Liver (tissue), 9 donors: ENCODE measurements around the gene TGFBI. TPM values are rescaled to one million over a fixed set of nuclear protein-coding genes. Genes with fewer than 3 reads are reported as not detected.

ENCODE experiments used
- DNase-seq: peaks from one replicate; pipeline ENCODE4 v3.0.0-alpha.2; 2017; ENCODE audit warnings: low spot score
- H3K27ac ChIP-seq, 2 donors: one replicate each; pipeline ENCODE4 v1.7.0; 2013; ENCODE audit warnings: inconsistent platforms in 2 of 2, low read length in 2 of 2, control low read depth in 1 of 2, low read depth in 1 of 2, mild to moderate bottlenecking in 1 of 2
- H3K27me3 ChIP-seq, 4 donors: one replicate each; pipeline versions ENCODE4 v1.6.1 to v1.7.0; 2013; ENCODE audit warnings: low read length in 3 of 4, inconsistent platforms in 1 of 4, mild to moderate bottlenecking in 1 of 4, moderate library complexity in 1 of 4; ENCODE audit not compliant: control insufficient read depth in 4 of 4, insufficient read depth in 4 of 4
- H3K36me3 ChIP-seq, 4 donors: one replicate each; pipeline versions ENCODE4 v1.6.1 to v1.7.0; 2013; ENCODE audit warnings: low read length in 3 of 4, mild to moderate bottlenecking in 3 of 4, low read depth in 1 of 4, moderate library complexity in 1 of 4; ENCODE audit not compliant: control insufficient read depth in 4 of 4, insufficient read depth in 3 of 4
- H3K4me1 ChIP-seq, 4 donors: one replicate each; pipeline versions ENCODE4 v1.6.1 to v1.7.0; 2013; ENCODE audit warnings: low read length in 3 of 4, mild to moderate bottlenecking in 3 of 4, moderate library complexity in 1 of 4; ENCODE audit not compliant: control insufficient read depth in 4 of 4, insufficient read depth in 4 of 4
- H3K4me3 ChIP-seq, 3 donors: one replicate each; pipeline versions ENCODE4 v1.6.1 to v1.7.0; 2013; ENCODE audit warnings: low read length in 3 of 3, control low read depth in 1 of 3, low read depth in 1 of 3, mild to moderate bottlenecking in 1 of 3
- H3K9ac ChIP-seq, 2 donors: one replicate each; pipeline ENCODE4 v1.7.0; 2013; ENCODE audit warnings: low read length in 2 of 2, mild to moderate bottlenecking in 2 of 2, moderate library complexity in 2 of 2, control low read depth in 1 of 2, low read depth in 1 of 2
- H3K9me3 ChIP-seq, 4 donors: one replicate each; pipeline versions ENCODE4 v1.6.1 to v1.7.0; 2013; ENCODE audit warnings: low read length in 3 of 4; ENCODE audit not compliant: control insufficient read depth in 4 of 4
- ATF3 ChIP-seq: IDR thresholded peaks from 2 replicates; pipeline ENCODE4 v1.6.1; 2016; ENCODE audit warnings: antibody characterized with exemption
- CTCF ChIP-seq: fragments of 150-350 bp; IDR thresholded peaks from 2 replicates; pipeline ENCODE4 v1.5.1; 2017; ENCODE audit warnings: improper control_type of control experiment, low read depth, low read length; ENCODE audit not compliant: missing input control
- EGR1 ChIP-seq, 2 donors: IDR thresholded peaks; 2 replicates each; pipeline ENCODE4 v1.6.1; 2016 to 2018; ENCODE audit warnings: antibody characterized with exemption in 2 of 2, low read depth in 2 of 2
- FOXA1 ChIP-seq: IDR thresholded peaks from 2 replicates; pipeline ENCODE4 v1.6.1; 2016; ENCODE audit warnings: antibody characterized with exemption
- FOXA2 ChIP-seq: IDR thresholded peaks from 2 replicates; pipeline ENCODE4 v1.6.1; 2016; ENCODE audit warnings: antibody characterized with exemption
- GABPA ChIP-seq, 2 donors: IDR thresholded peaks in 1 of 2; conservative IDR thresholded peaks in 1 of 2; 2 replicates each; pipeline ENCODE4 v1.6.1; 2016; ENCODE audit warnings: antibody characterized with exemption in 2 of 2, mild to moderate bottlenecking in 1 of 2, moderate library complexity in 1 of 2
- HNF4A ChIP-seq, 2 donors: conservative IDR thresholded peaks; 2 replicates each; pipeline ENCODE4 v1.6.1; 2016; ENCODE audit warnings: antibody characterized with exemption in 2 of 2, mild to moderate bottlenecking in 2 of 2
- HNF4G ChIP-seq: IDR thresholded peaks from 2 replicates; pipeline ENCODE4 v1.6.1; 2016; ENCODE audit warnings: antibody characterized with exemption
- JUND ChIP-seq, 2 donors: IDR thresholded peaks; 2 replicates each; pipeline ENCODE4 v1.6.1; 2016; ENCODE audit warnings: antibody characterized with exemption in 2 of 2
- MAX ChIP-seq: IDR thresholded peaks from 2 replicates; pipeline ENCODE4 v1.6.1; 2016; ENCODE audit warnings: antibody characterized with exemption
- RAD21 ChIP-seq, 2 donors: IDR thresholded peaks; 2 replicates each; pipeline ENCODE4 v1.6.1; 2016; ENCODE audit warnings: antibody characterized with exemption in 2 of 2, mild to moderate bottlenecking in 2 of 2
- REST ChIP-seq: IDR thresholded peaks from 2 replicates; pipeline ENCODE4 v1.6.1; 2016; ENCODE audit warnings: antibody characterized with exemption, mild to moderate bottlenecking
- RXRA ChIP-seq, 2 donors: IDR thresholded peaks; 2 replicates each; pipeline ENCODE4 v1.6.1; 2017 to 2018; ENCODE audit warnings: antibody characterized with exemption in 2 of 2, mild to moderate bottlenecking in 1 of 2
- SP1 ChIP-seq: IDR thresholded peaks from 2 replicates; pipeline ENCODE4 v1.6.1; 2018; ENCODE audit warnings: antibody characterized with exemption, mild to moderate bottlenecking
- TAF1 ChIP-seq: conservative IDR thresholded peaks from 2 replicates; pipeline ENCODE4 v1.6.1; 2016; ENCODE audit warnings: antibody characterized with exemption, mild to moderate bottlenecking
- ZBTB33 ChIP-seq: IDR thresholded peaks from 2 replicates; pipeline ENCODE4 v1.6.1; 2016; ENCODE audit warnings: antibody characterized with exemption
- WGBS: extraction: QIAGEN DNeasy Blood & Tissue Kit; methylation state at CpG from one replicate; pipeline ENCODE4 v1.1.7; 2013; 5-methylcytosine and 5-hydroxymethylcytosine counted together
- polyA plus RNA-seq, 2 donors: library from polyadenylated mRNA; stranded (reverse) in 1 of 2; unstranded in 1 of 2; fragments of 200-250 nt in 1 of 2; fragments of >200 nt in 1 of 2; fragmentation: Nextera tagmentation in 1 of 2; extraction: Ambion mirVana in 1 of 2; gene quantifications; one replicate each; pipeline versions ENCODE4 v1.2.1 to v1.2.3, GENCODE V29; 2013 to 2015
- total RNA-seq, 2 donors: library from RNA; depleted of rRNA; stranded (reverse); fragments of >200 nt; gene quantifications; one replicate each; pipeline ENCODE4 v1.2.3, GENCODE V29; 2014
- donor health status: healthy.
- donor health status: healthy.
- donor health status: healthy.
- donor health status: healthy.
- donor health status: healthy.

TGFBI gene
- total and polyA plus RNA-seq, 4 donors: 33.7 to 144 (median 44.1) TPM

GRCh38 chr5:136012041-136012804 is 16.6 kb upstream of the TGFBI start:
- no peak for DNase-seq
- Histone ChIP-seq H3K4me1 (peaks cover 0 to 6% (median 3%) of the 10 kb centered on the region in 4 donors), H3K4me3 (no peak overlapping the region), H3K27me3 (no peaks in the 10 kb centered on the region), H3K36me3 (no peaks in the 10 kb centered on the region), H3K9ac (no peak overlapping the region), H3K27ac (peak overlapping the region in 1 of 2 donors; percentile 26), H3K9me3 (no peaks in the 10 kb centered on the region)
- WGBS: 39% methylated on average over 3 of the region's 3 CpGs
- TF ChIP-seq EGR1 (IDR thresholded peaks at IDR 0.05; ENCODE audit: low read depth in 2 of 2) (no peak), CTCF (no peak), JUND (IDR thresholded peaks at IDR 0.05) (no peak), FOXA1 (no peak), HNF4A (conservative IDR thresholded peaks at IDR 0.05) (no peak), GABPA (IDR thresholded peaks at IDR 0.05 in 1 of 2, conservative IDR thresholded peaks at IDR 0.05 in 1 of 2) (no peak)

- peaks cover 0 to 13% (median 8%) of the 10 kb centered on the region in 4 donors for H3K4me1 ChIP-seq
- no peak for DNase-seq
- H3K27me3 ChIP-seq: no peaks in the 10 kb centered on the region
- H3K36me3 ChIP-seq: no peaks in the 10 kb centered on the region
- no peak overlapping the region for H3K4me3 ChIP-seq
- TF ChIP-seq FOXA2: no peak
- TF ChIP-seq ATF3: no peak
- TF ChIP-seq EGR1 (IDR thresholded peaks at IDR 0.05; ENCODE audit: low read depth in 2 of 2): no peak
- no peak for TF ChIP-seq SP1
- no peak for TF ChIP-seq MAX
- TF ChIP-seq HNF4G: no peak
- no peak for TF ChIP-seq RAD21 (IDR thresholded peaks at IDR 0.05)
- no peak for TF ChIP-seq GABPA (IDR thresholded peaks at IDR 0.05 in 1 of 2, conservative IDR thresholded peaks at IDR 0.05 in 1 of 2)
- no peak for TF ChIP-seq RXRA (IDR thresholded peaks at IDR 0.05)
- TF ChIP-seq JUND (IDR thresholded peaks at IDR 0.05): no peak
- no peak for TF ChIP-seq HNF4A (conservative IDR thresholded peaks at IDR 0.05)
- no peak overlapping the region for H3K9ac ChIP-seq
- H3K27ac ChIP-seq: no peak overlapping the region
- no peaks in the 10 kb centered on the region for H3K9me3 ChIP-seq
- WGBS: 92% methylated on average over 2 of the region's 2 CpGs
Observed at GRCh38 chr5:136013559-136013958, 15.2 kb upstream of the TGFBI start.

- DNase-seq: no peak
- H3K36me3 ChIP-seq: no peaks in the 10 kb centered on the region
- no peak overlapping the region for H3K9ac ChIP-seq
- no peak overlapping the region for H3K4me3 ChIP-seq
- H3K27ac ChIP-seq: no peak overlapping the region
- H3K27me3 ChIP-seq: no peaks in the 10 kb centered on the region
- H3K9me3 ChIP-seq: no peaks in the 10 kb centered on the region
- peaks cover 0 to 21% (median 14%) of the 10 kb centered on the region in 4 donors for H3K4me1 ChIP-seq
- 84% methylated on average over 7 of the region's 7 CpGs for WGBS
- TF ChIP-seq RAD21 (IDR thresholded peaks at IDR 0.05): no peak
- TF ChIP-seq RXRA (IDR thresholded peaks at IDR 0.05): no peak
- no peak for TF ChIP-seq MAX
- TF ChIP-seq HNF4G: no peak
- no peak for TF ChIP-seq REST
- TF ChIP-seq HNF4A (conservative IDR thresholded peaks at IDR 0.05): no peak
- TF ChIP-seq ZBTB33: no peak
- no peak for TF ChIP-seq GABPA (IDR thresholded peaks at IDR 0.05 in 1 of 2, conservative IDR thresholded peaks at IDR 0.05 in 1 of 2)
- no peak for TF ChIP-seq TAF1
- no peak for TF ChIP-seq JUND (IDR thresholded peaks at IDR 0.05)
Observed at GRCh38 chr5:136014049-136015002, 14.5 kb upstream of the TGFBI start.
